ENCODE data around the gene WASF2.
"Not testable (repeated sequence)": the region's sequence is repeated elsewhere in the genome, so short reads cannot be mapped to it uniquely, and the experiment has no call there.

WASF2 gene

DNA sequence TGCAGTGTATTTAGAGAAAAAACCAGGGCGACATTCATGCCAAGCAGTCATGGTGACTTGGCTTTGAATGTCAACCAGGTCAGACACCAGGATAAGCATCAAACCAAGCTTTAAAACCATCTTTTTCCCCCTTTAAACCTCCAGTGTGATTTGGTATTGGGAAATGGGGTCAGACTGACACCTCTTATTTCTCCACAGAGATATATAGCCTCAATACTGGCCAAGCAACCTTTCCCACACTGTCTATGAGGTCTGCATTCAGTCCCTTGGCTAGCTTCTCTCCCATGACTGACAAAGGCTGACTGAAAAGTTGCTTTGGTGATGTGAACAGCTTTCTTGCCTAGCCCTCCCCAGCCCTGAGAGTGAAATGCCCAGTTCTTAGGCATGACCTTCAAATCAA, 75.9 kb downstream of the WASF2 start:
- DNase-seq = no peak

DNA sequence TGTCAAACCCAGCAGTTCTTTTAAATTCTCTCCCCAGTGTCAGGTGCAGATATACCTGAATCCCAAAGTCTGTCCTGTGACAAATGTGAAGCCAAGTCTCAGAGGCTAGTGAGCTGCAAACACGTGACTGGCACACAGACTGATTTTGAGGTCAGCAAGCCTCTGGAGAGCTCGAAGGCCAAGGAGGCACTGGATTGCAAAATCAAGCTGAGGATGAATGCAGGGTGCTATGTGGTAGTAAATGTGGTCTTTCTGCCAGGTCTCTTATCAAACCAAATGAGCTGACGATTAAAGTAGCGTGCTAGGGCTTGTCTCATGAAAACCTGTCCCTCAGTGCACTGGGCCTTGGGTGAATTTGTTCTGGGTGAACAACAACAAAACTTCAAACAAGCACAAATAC, 77.0 kb downstream of the WASF2 start:
- DNase-seq = no peak

DNA sequence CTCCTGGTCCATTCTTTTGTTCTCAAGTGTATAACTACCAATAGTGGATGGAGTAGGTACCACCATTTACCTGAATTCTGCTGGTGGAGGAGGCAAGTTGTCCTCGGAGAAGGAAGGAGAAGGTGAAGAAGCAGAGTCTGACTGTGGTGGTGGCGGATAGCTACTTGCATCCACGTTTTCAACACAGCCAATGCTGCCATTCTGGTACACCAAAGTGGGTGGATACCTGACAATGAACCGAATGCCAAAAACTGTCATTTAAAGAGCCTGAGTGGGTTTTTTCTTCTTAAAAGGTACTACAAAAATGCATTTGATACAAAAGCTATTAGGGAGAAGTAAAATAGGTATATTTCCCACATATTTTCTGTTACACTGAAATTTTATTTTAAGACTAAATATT, 77.5 kb downstream of the WASF2 start:
- DNase-seq = no peak

DNA sequence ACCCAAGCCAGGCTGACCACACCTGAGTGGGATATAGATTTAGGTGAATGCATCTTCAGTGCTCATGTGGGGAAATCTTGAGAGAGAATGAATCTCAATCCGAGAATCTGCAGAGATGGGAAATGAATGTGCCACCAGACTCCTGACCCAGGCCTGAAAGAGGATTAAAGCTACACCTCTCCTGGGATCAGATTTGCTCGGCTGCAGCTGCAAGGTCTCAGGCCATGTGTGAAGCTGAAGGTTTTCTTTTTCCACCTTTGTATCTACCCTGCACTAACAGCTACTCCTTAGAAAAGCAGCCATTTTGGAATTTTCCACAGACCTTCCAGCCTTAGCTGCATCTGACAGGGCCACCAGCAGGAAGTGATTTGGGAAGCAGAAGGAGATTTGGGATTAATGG, 79.3 kb downstream of the WASF2 start:
- no peak for DNase-seq

DNA sequence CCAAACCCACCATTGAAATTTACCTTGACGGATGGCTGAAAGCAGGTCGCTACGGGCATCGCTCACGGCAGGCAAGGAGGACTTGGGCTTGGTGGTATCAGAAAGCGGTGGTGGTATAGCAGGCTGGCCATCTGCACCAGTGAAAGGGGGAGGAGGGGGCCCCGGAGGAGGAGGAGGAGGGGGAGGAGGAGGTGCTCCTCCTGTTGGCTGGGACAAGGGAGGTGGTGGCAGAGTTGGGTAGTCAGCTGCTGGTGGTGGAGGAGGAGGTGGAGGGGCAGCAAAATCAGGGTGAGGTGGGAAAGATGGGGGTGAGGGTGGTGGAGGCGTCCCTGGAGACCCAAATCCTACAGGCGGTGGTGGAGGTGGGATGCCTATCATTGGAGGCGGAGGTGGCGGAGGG, 80.3 kb downstream of the WASF2 start:
- DNase-seq = no peak

DNA sequence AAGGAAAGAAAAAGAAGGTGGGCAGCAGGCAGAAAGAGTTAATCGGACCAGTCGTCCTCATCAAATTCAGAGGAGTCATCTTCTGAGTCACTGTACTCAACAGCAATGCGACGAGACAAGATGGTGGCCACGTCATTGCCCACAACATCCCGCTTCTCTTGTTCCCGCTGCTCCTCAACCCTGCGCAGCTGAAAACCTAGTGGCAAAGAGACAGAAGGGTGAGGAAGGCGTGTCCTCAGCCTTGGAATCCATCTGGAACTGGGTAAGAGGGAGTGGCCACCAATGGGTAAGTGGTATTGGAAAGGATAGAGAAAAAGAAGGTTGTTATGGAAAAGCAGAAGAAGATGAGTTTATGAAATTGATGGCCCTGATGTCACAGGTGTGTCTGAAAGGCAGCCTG, 81.8 kb downstream of the WASF2 start:
- no peak for DNase-seq

DNA sequence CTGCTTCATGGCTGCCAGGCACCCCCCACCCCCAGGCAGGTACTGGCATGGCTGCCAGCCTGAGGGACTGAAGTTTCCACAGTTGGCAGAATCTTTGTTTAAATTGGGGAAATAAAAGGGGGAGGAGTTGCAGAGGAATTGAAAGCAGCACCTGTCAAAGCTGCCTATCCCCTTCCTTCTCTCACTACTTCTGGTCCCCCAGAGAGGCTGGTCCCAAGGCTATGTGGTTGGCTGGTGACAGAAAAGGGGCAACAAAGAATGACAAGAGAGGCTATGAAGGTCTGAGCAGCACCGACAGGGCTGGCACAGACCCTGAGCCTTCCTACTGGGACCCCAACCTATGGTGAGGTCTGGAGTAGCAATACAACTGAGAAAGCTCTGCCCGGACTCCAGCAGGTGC, 83.2 kb downstream of the WASF2 start:
- DNase-seq = not testable (repeated sequence)

DNA sequence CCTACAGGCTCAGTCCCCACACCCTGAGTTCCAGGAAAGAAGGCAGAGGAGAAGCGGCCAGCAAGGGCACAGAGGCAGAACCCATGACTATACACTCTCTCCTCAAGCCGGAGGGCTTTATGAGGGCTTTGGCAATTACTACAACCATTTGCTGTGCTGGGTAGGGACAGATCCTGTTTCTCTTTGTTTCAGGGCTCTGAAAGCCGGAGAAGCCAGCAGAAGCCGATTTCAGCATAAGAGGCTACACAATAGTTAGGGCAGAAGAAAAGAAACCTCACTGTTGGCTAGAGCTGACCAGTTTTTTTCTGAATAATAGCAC, 83.6 kb downstream of the WASF2 start:
- no peak for DNase-seq

DNA sequence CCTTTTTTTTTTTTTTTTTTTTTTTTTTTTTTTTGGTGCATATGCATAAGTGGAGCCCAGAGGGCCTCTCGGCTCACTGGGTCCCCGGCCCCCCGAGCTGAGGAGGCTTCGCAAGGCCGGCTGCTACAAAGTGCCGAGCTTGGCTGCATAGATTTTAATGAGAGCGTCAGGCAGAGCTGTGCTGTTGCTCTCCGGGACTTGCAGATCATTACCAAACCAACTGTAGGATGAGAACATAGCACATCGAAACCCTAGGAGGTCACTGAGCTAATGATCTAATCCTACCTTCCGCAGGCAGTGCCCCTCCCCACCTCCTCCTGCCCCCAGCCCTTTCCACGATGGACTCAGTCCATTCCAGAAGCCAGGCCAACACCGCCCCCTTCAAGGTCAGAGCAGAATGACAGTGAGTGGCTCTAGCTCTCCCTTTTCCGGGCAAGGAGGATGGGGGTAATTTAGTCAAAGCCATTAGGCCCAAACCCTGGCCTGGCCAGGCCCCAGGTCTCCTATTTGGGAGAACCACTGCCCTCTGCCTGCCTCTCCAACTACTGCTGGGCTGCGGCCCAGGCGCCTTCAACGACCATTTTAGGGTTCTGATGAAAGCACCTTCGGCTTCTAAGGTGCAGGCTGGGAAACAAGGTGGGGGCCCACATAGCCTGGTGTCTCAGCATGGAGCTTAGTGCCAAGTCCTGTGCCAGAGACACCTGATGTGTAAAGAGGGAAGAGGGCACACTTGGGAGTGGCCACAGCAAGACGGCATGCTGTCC, 84.2 kb downstream of the WASF2 start:
- DNase-seq = not testable (repeated sequence)

DNA sequence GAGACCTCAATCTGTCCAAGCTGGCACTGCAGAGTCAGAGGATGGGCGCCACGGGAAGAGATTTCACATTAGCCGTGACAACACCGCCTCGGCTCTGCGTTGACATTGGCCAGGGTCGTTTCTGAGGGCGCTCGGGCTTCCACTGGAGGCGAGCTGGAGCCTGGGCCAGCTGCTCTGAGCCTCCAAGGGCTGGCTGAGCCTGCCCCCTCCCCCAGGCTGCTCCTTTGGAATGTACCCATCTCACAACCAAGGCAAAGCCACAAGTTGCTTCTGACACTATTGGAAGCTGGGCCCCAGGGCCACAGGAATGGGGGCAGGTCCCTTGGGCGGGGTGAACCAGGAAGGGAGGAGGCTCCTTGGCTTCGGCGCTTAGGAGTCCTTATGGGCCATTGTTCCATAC, 84.9 kb downstream of the WASF2 start:
- DNase-seq = no peak

DNA sequence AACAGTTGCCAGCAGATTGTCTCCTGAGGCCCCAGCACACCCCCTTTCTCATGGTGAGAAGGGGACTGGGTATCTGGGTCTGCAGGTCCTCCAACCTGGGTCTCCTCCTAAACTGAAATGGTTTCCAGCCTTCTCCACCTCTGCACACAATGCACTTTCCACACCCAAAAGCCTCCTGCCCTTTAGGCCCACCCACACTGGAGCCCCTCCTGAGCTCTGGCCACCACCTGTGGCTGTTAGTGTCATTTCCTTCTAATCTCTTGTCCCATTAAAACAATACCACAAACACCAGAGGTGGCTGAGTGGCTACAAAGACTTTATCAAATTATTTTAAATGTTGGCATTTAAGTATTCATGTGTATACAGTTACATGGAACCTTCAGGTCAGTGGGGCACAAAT, 86.0 kb downstream of the WASF2 start:
- DNase-seq = no peak

DNA sequence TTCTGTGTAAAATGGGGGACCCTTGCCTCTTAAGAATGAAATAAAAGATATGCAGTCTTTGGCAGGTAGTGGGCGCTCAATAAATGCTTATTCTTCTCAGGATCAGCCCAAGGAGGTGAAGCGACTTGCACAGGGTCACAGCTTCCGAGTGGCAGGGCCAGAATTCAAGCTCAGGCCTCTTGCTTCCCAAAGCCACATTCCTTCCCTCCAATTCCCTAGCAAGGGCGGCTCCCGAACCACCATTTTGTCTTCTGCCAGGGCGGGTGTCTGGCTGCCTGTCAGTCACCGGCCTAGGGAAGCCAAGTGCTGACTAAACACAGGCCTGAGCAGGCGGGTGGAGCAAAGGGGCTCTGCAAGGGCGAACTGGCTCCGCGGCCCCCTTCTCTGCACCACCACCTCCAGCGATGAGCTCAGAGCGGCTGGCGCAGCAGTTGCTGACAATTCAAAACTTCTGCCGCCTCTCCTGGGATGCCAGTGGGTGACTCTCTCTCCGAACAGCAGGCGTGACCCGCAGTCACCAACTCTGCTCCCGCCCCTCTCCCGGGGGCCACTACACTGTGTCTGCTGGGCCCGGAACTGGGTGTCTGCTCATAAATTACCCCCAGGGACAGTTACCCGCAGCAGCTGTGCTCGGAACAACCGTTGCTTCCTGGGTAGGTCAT, 86.8 kb downstream of the WASF2 start:
- DNase-seq = peak; percentile 49

DNA sequence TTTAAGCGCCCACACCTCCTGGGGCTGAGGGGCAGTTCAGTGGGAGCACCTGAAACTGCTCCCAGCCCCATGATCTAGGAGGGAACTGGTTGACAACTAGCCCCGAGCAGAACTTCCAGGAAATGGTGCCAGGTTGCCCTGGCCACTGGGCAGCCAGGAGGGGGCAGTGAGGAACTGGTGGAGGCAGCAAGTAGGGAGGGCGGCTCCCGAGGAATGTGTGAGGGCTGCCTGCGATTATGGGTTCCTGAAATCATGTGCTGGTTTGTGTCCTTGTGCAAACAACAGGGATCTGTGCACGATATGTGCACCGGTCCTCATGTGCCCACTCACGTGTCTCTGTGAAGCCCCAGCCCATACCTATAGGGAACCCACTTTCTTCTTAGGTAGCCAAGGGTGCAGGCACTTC, 87.6 kb downstream of the WASF2 start:
- DNase-seq = peak; percentile 35

DNA sequence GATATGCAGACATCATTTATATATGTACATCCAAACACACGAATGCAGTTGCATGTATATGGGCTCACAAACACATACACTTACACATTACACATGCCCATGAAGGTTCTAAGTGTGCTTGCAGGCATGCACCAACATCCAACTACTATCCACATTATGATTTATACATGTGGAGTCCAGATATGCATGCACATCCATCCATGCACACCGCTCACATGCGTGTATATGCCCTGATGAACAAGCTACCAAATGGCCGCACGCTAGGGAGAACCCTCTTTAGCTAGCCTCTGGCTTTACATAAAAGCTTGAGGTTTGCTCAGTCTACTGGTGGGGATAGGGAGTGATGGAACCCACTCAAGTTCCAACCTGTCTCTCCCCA, 89.0 kb downstream of the WASF2 start:
- DNase-seq = no peak

DNA sequence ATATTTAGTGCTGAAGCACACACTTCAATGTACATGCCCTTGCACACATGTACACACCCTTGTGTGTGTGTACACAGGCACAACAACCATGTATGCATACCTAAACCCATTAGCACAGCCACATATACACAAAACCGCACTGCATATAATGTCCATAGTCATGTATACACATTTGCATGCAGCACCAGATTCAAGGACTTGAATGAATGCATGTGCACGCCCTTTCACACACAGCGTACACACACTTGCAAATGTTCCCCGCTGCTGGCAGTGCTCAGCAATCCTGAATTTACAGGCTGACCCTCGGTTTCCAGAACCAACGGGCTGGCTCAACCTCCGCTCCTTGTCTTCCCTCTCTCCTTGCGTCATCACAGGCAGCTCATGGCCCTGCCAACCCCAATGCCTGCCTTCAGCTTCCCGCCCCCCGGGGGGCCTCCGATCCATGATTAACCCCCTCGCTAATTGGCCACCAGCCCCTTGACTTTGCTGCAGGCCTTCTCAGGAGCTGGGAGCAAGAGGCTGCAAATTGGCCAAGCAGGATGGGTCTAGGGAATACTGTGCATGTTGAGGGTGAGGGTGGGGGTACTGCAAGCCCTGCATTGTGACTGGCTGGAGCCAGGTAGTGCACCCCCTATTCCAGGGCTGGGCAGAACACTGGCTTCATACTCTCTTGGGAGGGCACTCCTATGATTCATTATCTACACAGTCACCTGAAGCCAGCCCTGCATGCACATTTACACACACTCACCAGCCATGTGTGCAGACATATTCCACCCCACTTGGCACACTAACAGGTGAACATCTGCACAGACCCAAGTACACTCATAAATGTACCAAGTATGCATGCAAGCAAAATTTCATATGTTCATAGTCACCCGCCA, 89.6 kb downstream of the WASF2 start:
- no peak for DNase-seq

DNA sequence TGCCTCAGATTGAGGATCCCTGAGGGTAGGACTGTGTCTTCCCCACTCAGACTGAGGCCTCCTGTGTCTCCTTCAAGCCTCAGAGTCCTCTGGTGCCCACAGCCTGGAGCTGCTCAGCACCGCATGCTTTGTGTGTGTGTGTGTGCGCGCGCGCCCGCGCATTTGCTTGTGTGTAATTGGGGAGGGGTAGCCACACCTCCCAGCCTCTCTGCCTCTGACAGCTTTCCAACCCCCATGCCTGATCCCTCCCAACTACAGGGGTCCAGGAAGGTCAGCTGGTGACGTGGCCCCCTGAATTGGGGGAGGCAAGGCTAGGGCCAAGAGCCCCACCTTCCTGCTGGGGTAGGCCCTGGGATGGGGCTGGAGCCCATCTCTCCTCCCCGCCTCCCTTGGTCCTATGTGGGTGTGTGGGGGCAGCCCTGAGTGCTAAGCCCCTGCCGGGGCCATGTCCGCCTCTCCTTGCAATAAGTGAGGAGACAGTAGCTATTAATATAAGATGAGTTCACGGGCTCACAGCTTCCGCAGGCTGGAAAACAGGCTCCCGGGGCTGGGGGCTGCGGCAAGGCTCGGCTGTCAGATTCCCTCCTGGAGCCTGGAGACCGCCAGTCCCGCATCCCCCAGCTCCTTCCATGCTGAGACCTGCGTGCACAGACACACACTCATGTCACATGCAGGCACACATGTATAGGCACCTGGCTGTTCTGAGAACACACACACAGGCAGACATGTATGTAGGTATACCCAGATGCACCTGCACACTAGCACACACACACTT, 90.5 kb downstream of the WASF2 start:
- DNase-seq = no peak

DNA sequence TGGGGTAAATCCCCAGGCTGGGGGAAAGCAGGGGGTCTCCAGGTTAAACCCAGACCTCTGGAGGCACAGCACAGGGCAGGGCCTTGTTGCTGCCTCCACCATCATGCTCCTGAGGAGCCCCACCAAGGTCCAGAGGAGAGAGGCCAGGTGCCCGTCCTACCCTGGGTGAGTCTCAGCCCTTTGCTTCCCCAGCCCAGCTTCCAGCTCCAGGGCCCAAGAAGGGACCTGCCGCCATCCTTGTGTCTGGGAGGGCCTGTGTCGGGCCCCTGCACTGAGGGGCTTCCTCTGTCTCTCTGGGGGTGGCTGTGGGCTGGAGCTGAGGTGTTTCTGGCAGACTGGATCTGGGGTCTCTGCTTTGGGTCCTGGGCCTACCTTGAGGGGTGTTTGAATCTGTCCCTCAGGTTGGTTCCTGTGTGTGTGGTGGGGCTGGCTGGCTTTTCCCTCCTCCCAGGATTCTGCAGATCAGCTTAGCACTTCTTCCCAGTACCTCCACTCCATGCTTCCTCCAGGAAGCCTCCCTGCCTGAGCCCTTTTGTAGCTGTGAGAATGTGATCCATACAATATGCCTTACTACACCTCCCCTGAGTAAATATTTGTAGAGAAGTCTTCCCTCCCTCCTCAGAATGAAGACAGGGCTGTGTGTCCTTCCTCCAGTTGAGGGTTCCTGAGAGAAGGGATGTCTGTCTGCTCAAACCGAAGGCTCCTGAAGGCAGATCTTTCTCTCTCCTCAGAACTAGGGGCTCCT, 91.4 kb downstream of the WASF2 start:
- DNase-seq = no peak

DNA sequence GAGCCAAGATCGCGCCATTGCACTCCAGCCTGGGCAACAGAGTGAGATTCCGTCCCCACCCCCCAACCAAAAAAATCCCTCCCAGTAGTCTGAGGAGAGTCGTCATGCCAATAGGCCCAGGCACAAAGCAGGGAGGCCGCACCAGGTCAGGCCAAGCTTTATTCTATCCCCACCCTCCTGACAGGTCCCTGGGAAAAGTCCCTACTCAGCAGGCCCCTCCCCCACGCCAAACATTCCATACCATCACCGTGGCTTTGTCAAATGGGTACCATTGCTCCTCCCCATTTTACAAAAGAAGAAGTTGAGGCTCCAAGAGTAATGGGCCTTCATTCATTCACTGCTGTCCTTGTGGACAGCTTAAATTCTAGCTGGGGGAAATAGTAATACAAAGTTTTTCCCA, 92.2 kb downstream of the WASF2 start:
- DNase-seq = no peak

DNA sequence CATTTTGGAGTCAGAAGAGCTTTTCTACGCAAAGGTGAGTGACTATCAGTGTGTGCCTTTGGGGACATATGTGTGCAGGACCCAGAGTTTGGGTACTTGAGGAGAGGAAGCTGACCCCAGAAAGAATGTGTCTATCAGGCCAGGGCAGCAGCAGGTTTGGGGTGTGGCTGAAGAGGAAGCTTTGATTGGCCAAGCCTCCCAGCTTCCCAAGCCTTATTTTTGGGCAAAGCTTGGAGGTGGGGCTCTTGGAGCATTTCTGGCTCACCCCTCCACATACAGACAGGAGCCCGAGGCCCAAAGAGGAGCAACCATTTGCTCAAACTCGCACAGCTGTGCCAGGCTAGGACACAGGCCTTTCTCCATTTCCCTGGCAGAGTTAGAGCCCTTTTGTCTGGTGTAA, 92.9 kb downstream of the WASF2 start:
- DNase-seq = no peak

DNA sequence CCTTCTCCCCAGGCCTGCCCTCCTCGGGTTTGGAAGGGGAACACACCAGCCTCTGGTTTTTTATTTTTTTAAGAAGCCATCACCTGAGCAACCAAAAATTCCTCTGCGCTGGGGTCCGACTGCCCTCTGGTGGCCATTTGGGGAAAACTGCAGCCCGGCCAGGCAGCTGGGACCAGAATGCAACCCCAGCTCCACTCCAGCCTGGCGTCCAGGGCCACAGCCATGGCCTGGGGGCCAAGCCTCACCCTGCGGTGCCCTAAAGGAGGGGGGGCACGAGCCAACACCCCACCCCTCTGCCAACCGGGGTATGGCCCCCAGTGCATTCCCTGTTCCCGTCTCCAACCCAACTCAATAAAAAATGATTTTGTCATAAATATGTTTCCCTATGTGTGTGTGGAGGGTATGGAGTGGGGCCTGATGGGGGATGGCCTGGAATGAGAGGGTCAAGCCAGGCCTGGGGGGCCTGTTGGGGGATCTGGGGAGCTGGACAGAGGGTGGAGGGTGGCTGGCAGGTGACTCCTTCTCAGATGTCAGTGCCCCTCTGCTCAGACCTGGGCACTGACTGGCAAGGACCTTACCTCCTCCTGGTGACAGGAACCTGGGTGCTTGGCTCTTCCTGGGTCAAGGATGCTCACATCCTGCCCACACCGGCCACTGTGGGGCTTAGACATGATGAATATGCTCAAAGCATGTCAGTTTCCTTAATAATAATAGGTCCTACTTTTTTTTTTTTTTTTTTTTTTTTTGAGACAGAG, 94.3 kb downstream of the WASF2 start:
- peak; percentile 86 for DNase-seq

DNA sequence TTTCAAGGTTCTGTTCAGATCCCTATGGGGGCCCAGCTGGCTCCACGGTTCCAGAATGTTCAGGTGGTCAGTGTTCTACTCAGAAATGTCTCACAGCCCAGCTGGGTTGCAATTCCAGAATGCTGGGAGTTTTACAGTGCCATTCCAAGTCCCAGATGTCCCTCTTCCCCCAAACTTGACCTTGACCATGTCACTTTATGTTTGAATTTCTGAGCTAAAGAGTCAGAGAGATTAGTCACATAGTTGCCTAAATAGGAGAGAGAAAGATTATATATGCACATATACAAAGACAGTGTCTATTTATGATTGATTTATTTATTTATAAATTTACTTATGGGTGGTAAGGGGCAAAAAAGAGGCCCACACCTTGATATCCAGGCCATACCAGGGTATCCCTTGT, 95.0 kb downstream of the WASF2 start:
- DNase-seq = no peak

DNA sequence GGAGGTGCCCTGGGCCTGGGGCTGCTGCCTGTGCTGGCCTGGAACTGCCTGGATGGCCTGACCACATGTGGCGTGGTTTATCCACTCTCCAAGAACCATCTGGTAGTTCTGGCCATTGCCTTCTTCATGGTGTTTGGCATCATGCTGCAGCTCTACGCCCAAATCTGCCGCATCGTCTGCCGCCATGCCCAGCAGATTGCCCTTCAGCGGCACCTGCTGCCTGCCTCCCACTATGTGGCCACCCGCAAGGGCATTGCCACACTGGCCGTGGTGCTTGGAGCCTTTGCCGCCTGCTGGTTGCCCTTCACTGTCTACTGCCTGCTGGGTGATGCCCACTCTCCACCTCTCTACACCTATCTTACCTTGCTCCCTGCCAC, 95.7 kb downstream of the WASF2 start:
- DNase-seq = no peak

Data from activated CD4-positive, alpha-beta T cell treated with anti-CD3 and anti-CD28 coated beads for 48 hours (primary cell).